A673 (cell line): ENCODE measurements around the gene DLEU7. TPM values are rescaled to one million over a fixed set of nuclear protein-coding genes. Genes with fewer than 3 reads are reported as not detected.

Experiments used
- BruUV-seq: library from RNA; stranded (reverse); fragments of 400-500 nt; replicated peaks from 2 replicates; lab custom pipeline; 2021; lab: Mats Ljungman, UMichigan
- CTCF ChIA-PET: fragments of 300-600 bp; sonication (Branson Sonifier 250); formaldehyde crosslinking; loops from one replicate; lab custom pipeline; 2022; ENCODE audit warnings: antibody characterized with exemption; lab: Charles Lee
- POLR2A ChIA-PET: fragments of 300-600 bp; sonication (Branson Sonifier 250); formaldehyde crosslinking; loops from one replicate; lab custom pipeline; 2022; ENCODE audit warnings: antibody characterized with exemption; ENCODE audit not compliant: low non-redundant PET; lab: Charles Lee
- DNase-seq: peaks from one replicate; pipeline ENCODE4 v3.0.0-alpha.2; 2015; ENCODE audit warnings: low spot score
- H3K27ac ChIP-seq: fragments of 200-600 bp; sonication (generic); 2 replicates; pipeline ENCODE4 v1.5.1; 2016; ENCODE audit warnings: mixed run types, low read depth, mild to moderate bottlenecking, mixed read lengths, antibody characterized with exemption, low read length; ENCODE audit not compliant: poor library complexity, severe bottlenecking
- H3K27me3 ChIP-seq: fragments of 200-600 bp; sonication (generic); replicated peaks from 2 replicates; pipeline ENCODE4 v1.6.1; 2017; ENCODE audit warnings: mixed run types, low read depth, mild to moderate bottlenecking, mixed read lengths, antibody characterized with exemption, low read length; ENCODE audit not compliant: insufficient read depth, poor library complexity
- H3K36me3 ChIP-seq: fragments of 200-600 bp; sonication (generic); 2 replicates; pipeline ENCODE4 v1.6.1; 2016; ENCODE audit warnings: mixed run types, mild to moderate bottlenecking, mixed read lengths, antibody characterized with exemption, low read length; ENCODE audit not compliant: insufficient read depth, poor library complexity, severe bottlenecking
- H3K4me1 ChIP-seq: fragments of 200-600 bp; sonication (generic); 2 replicates; pipeline ENCODE4 v1.6.1; 2017; ENCODE audit warnings: mixed run types, mild to moderate bottlenecking, mixed read lengths, antibody characterized with exemption, low read length; ENCODE audit not compliant: insufficient read depth, poor library complexity, severe bottlenecking
- H3K4me3 ChIP-seq: fragments of 200-600 bp; sonication (generic); 2 replicates; pipeline ENCODE4 v1.5.1; 2016; ENCODE audit warnings: low read depth, mixed run types, mild to moderate bottlenecking, mixed read lengths, low read length; ENCODE audit not compliant: poor library complexity, severe bottlenecking
- H3K9me3 ChIP-seq: fragments of 200-600 bp; sonication (generic); 2 replicates; pipeline ENCODE4 v1.6.1; 2016; ENCODE audit warnings: mixed run types, low read depth, mild to moderate bottlenecking, mixed read lengths, antibody characterized with exemption, low read length; ENCODE audit not compliant: poor library complexity, severe bottlenecking
- CTCF ChIP-seq: fragments of 300-800, 200-600 bp; sonication (generic); conservative IDR thresholded peaks from 2 replicates; pipeline ENCODE4 v1.5.1; 2017; ENCODE audit warnings: low read depth, mild to moderate bottlenecking, antibody characterized with exemption, low read length, moderate library complexity, mixed read lengths
- EZH2 ChIP-seq: fragments of 200-600 bp; sonication (generic); IDR thresholded peaks from 2 replicates; pipeline ENCODE4 v1.6.1; 2017; ENCODE audit warnings: borderline replicate concordance, low read depth, mild to moderate bottlenecking, mixed read lengths, antibody characterized with exemption, low read length; ENCODE audit not compliant: poor library complexity, severe bottlenecking
- intact Hi-C: fragments of 100-400 bp; cut with micrococcal nuclease; formaldehyde crosslinking; loops from one replicate; pipeline ENCODE4 v1.10.0; 2022; ENCODE audit not compliant: unreplicated experiment
- total RNA-seq: library from RNA; stranded (reverse); gene quantifications from 2 replicates; pipeline ENCODE4 v1.2.3, GENCODE V29; 2021

The DLEU7 gene
- total RNA-seq, 1 experiment from 2014 or later = not detected

- Histone ChIP-seq H3K27ac (no peak overlapping the region), H3K36me3 (no peaks in the 10 kb centered on the region), H3K27me3 (no peaks in the 10 kb centered on the region), H3K4me3 (no peak overlapping the region), H3K9me3 (peaks cover 6% of the 10 kb centered on the region), H3K4me1 (no peaks in the 10 kb centered on the region)
- DNase-seq = no peak
- POLR2A ChIA-PET = no interaction called here
- BruUV-seq = no TSS peak
- TF ChIP-seq CTCF (no peak), EZH2 (no peak)
- CTCF ChIA-PET = no interaction called here
- intact Hi-C loops = no loop called here
Measured at GRCh38 chr13:50884265-50884664, 40.8 kb upstream of the DLEU7 start.

DNA sequence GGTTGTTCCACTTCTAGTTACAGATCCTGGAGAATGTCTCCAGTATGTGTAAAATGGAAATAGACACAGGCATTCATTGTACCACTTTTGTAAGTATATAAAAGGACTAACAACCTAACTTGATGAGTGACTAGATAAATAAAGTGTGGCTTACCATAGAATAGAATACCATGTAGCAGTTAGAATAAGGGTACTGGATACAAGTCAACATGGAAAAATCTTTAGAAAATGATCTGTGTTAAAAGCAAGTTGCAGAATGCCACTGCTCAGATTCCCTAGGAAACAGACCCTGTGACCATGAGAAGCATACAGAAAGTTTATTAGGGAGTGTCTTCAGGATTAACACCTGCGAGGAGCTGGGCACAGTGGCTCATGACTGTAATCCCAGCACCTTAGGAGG lies 40.2 kb upstream of the DLEU7 start:
- H3K36me3 ChIP-seq = no peaks in the 10 kb centered on the region
- ChIA-PET CTCF (no interaction called here), POLR2A (no interaction called here)
- intact Hi-C loops = no loop called here
- H3K4me3 ChIP-seq = no peak overlapping the region
- H3K27ac ChIP-seq = no peak overlapping the region
- BruUV-seq = no TSS peak
- no peak for DNase-seq
- TF ChIP-seq CTCF (no peak), EZH2 (no peak)
- no peaks in the 10 kb centered on the region for H3K27me3 ChIP-seq
- H3K9me3 ChIP-seq = peaks cover 6% of the 10 kb centered on the region
- no peaks in the 10 kb centered on the region for H3K4me1 ChIP-seq

- BruUV-seq = no TSS peak
Measured at GRCh38 chr13:50882816-50883435, 39.4 kb upstream of the DLEU7 start.

More at GRCh38 chr13:50882816-50883435, 39.4 kb upstream of the DLEU7 start:
- DNase-seq = no peak
- peaks cover 6% of the 10 kb centered on the region for H3K9me3 ChIP-seq
- intact Hi-C loops = no loop called here
- CTCF ChIA-PET = no interaction called here
- no peaks in the 10 kb centered on the region for H3K4me1 ChIP-seq
- no peak overlapping the region for H3K4me3 ChIP-seq
- H3K36me3 ChIP-seq = no peaks in the 10 kb centered on the region
- POLR2A ChIA-PET = no interaction called here
- TF ChIP-seq CTCF (no peak), EZH2 (no peak)
- no peak overlapping the region for H3K27ac ChIP-seq
- no peaks in the 10 kb centered on the region for H3K27me3 ChIP-seq
